MM.1S (cell line): ENCODE results near the gene PCNP.
"Not testable (repeated sequence)": the region's sequence is repeated elsewhere in the genome, so short reads cannot be mapped to it uniquely, and the experiment has no call there.

Experiments used
- DNase-seq: peaks from one replicate; pipeline ENCODE4 v3.0.0-alpha.2; 2015
- H2AFZ ChIP-seq: fragments of 300-600 bp; sonication (generic); 2 replicates; pipeline ENCODE4 v1.6.0; 2016; ENCODE audit warnings: antibody characterized with exemption, low read length
- H3F3A ChIP-seq: fragments of 300-600 bp; sonication (generic); 2 replicates; pipeline ENCODE4 v1.6.1; 2016; ENCODE audit warnings: mild to moderate bottlenecking, antibody characterized with exemption, low read length, moderate library complexity, mixed read lengths; ENCODE audit not compliant: insufficient read depth
- H3K27ac ChIP-seq: fragments of 300-600 bp; sonication (generic); 2 replicates; pipeline ENCODE4 v1.5.1; 2016; ENCODE audit warnings: mild to moderate bottlenecking, low read length
- H3K27me3 ChIP-seq: fragments of 300-600 bp; sonication (generic); replicated peaks from 2 replicates; pipeline ENCODE4 v1.6.0; 2016; ENCODE audit warnings: low read length; ENCODE audit not compliant: insufficient read depth
- H3K36me3 ChIP-seq: fragments of 300-600 bp; sonication (generic); replicated peaks from 2 replicates; pipeline ENCODE4 v1.6.1; 2016; ENCODE audit warnings: mild to moderate bottlenecking, low read length, mixed read lengths; ENCODE audit not compliant: insufficient read depth
- H3K4me1 ChIP-seq: fragments of 300-600 bp; sonication (generic); 2 replicates; pipeline ENCODE4 v1.6.1; 2016; ENCODE audit warnings: low read length, mixed read lengths
- H3K4me2 ChIP-seq: fragments of 300-600 bp; sonication (generic); 2 replicates; pipeline ENCODE4 v1.6.0; 2016; ENCODE audit warnings: low read depth, low read length
- H3K4me3 ChIP-seq: fragments of 300-600 bp; sonication (generic); 2 replicates; pipeline ENCODE4 v1.5.1; 2016; ENCODE audit warnings: low read length, mixed read lengths
- H3K79me2 ChIP-seq: fragments of 300-600 bp; sonication (generic); 2 replicates; pipeline ENCODE4 v1.6.1; 2016; ENCODE audit warnings: mixed run types, low read length, mixed read lengths
- H3K9ac ChIP-seq: fragments of 300-600 bp; sonication (generic); 2 replicates; pipeline ENCODE4 v1.6.1; 2016; ENCODE audit warnings: low read length, mixed read lengths
- H3K9me2 ChIP-seq: fragments of 300-600 bp; sonication (generic); replicated peaks from 2 replicates; pipeline ENCODE4 v1.6.1; 2016; ENCODE audit warnings: mild to moderate bottlenecking, low read length, mixed read lengths; ENCODE audit not compliant: insufficient read depth
- H3K9me3 ChIP-seq: fragments of 300-600 bp; sonication (generic); replicated peaks from 2 replicates; pipeline ENCODE4 v1.6.1; 2016; ENCODE audit warnings: mild to moderate bottlenecking, low read length, mixed read lengths; ENCODE audit not compliant: insufficient read depth
- H4K20me1 ChIP-seq: fragments of 300-600 bp; sonication (generic); 2 replicates; pipeline ENCODE4 v1.6.1; 2016; ENCODE audit warnings: mild to moderate bottlenecking, low read length, moderate library complexity, mixed read lengths; ENCODE audit not compliant: insufficient read depth
- EZH2 ChIP-seq: fragments of 300-600 bp; sonication (generic); optimal IDR thresholded peaks from 2 replicates; pipeline ENCODE3; 2017; ENCODE audit warnings: low read depth, mild to moderate bottlenecking, antibody characterized with exemption, low read length, mixed read lengths
- EZH2phosphoT487 ChIP-seq: fragments of 300-600 bp; sonication (generic); IDR thresholded peaks from 2 replicates; pipeline ENCODE4 v1.6.1; 2018; ENCODE audit warnings: antibody characterized with exemption, low read length
- TF ChIP-seq, protein P1 (sequence below): fragments of 300-600 bp; sonication (generic); IDR thresholded peaks from 2 replicates; pipeline ENCODE4 v1.5.1; 2016; ENCODE audit warnings: antibody characterized with exemption, low read length, mixed read lengths

Gene PCNP

DNA sequence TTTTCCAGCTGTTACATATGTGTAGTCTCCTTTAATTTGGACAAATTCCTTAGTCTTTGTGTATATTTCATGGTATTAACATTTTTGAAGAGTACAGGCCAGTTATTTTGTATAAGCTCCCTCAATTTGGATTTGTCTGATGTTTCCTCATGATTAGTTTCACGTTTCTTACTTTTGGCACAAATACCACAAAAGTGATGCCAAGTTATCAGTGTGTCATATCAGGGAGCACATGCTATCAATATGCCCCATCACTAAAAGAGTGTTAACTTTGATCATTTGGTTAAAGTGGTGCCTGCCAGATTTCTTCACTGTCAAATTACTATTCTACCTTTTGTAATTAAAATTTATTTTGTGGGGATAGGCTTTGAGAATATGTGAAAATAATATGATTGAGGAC lies 14.6 kb downstream of the PCNP start:
- Histone ChIP-seq H3K36me3 (no peaks in the 10 kb centered on the region; the same call in 1 of the 2 replicates), H3K79me2 (peaks cover 35% of the 10 kb centered on the region), H2AFZ (no peak overlapping the region), H3K27me3 (no peaks in the 10 kb centered on the region), H3F3A (no peaks in the 10 kb centered on the region), H3K4me2 (no peak overlapping the region), H3K4me3 (no peak overlapping the region), H3K4me1 (no peaks in the 10 kb centered on the region), H3K9me2 (no peaks in the 10 kb centered on the region), H3K9ac (no peak overlapping the region), H3K9me3 (no peaks in the 10 kb centered on the region), H4K20me1 (peaks cover 2% of the 10 kb centered on the region; the same call in 1 of the 2 replicates), H3K27ac (no peak overlapping the region)
- TF ChIP-seq EZH2phosphoT487 (no peak), EZH2 (no peak)
- DNase-seq: no peak

DNA sequence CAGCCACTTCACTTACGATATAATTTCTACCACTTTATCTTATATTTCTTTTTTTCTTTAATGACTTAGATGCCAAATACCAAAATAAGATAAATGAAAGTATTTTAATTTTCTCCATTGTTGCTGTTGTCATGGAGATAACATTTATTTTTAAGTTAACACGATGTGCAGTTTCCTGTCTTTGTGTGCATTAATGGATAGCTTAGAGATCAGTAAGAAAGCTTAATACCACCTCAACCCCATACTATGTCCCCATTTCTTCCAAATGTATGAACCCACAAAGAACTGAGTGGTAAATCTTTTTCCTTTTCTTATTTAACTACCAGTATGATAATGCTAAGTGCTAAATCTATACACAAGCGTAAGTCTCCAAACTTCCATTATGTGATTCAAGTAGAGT lies 17.1 kb downstream of the PCNP start:
- no peak for TF ChIP-seq EZH2phosphoT487
- TF ChIP-seq EZH2: no peak
- TF ChIP-seq, protein P1, sequence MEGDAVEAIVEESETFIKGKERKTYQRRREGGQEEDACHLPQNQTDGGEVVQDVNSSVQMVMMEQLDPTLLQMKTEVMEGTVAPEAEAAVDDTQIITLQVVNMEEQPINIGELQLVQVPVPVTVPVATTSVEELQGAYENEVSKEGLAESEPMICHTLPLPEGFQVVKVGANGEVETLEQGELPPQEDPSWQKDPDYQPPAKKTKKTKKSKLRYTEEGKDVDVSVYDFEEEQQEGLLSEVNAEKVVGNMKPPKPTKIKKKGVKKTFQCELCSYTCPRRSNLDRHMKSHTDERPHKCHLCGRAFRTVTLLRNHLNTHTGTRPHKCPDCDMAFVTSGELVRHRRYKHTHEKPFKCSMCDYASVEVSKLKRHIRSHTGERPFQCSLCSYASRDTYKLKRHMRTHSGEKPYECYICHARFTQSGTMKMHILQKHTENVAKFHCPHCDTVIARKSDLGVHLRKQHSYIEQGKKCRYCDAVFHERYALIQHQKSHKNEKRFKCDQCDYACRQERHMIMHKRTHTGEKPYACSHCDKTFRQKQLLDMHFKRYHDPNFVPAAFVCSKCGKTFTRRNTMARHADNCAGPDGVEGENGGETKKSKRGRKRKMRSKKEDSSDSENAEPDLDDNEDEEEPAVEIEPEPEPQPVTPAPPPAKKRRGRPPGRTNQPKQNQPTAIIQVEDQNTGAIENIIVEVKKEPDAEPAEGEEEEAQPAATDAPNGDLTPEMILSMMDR: no peak
- no peak overlapping the region for H3K27ac ChIP-seq
- no peaks in the 10 kb centered on the region for H3K27me3 ChIP-seq
- H4K20me1 ChIP-seq: peaks cover 2% of the 10 kb centered on the region; the same call in 1 of the 2 replicates
- H3K9ac ChIP-seq: no peak overlapping the region
- H3K9me3 ChIP-seq: no peaks in the 10 kb centered on the region
- H3K9me2 ChIP-seq: no peaks in the 10 kb centered on the region
- H3K4me2 ChIP-seq: no peak overlapping the region
- H3F3A ChIP-seq: no peaks in the 10 kb centered on the region
- H3K4me3 ChIP-seq: no peak overlapping the region
- peaks cover 15% of the 10 kb centered on the region; the same call in 1 of the 2 replicates for H3K79me2 ChIP-seq
- H2AFZ ChIP-seq: no peak overlapping the region
- DNase-seq: no peak
- no peaks in the 10 kb centered on the region for H3K4me1 ChIP-seq
- H3K36me3 ChIP-seq: no peaks in the 10 kb centered on the region; the same call in 1 of the 2 replicates

DNA sequence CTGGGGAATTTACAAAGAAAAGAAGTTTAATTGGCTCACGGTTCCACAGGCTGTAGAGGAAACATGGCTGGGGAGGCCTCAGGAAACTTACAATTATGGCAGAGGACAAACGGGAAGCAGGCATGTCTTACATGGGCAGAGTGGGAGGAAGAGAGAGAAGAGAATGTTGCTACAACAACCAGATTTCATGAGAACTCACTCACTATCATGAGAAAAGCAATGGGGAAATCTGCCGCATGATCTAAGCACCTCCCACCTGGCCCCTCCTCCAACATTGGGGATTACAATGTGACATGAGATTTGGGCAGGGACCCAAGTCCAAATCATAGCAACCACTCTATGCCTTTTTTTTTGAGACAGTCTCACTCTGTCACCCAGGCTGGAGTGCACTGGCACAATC lies 28.8 kb downstream of the PCNP start:
- H3K79me2 ChIP-seq: no peaks in the 10 kb centered on the region
- H3K27ac ChIP-seq: no peak overlapping the region
- no peak overlapping the region for H3K4me2 ChIP-seq
- H3K27me3 ChIP-seq: no peaks in the 10 kb centered on the region
- TF ChIP-seq EZH2phosphoT487: no peak
- TF ChIP-seq, protein P1: no peak
- TF ChIP-seq EZH2: no peak
- no peaks in the 10 kb centered on the region for H3K9me2 ChIP-seq
- H3K4me1 ChIP-seq: no peaks in the 10 kb centered on the region
- no peak for DNase-seq
- H3K9ac ChIP-seq: no peak overlapping the region
- no peaks in the 10 kb centered on the region for H3F3A ChIP-seq
- no peaks in the 10 kb centered on the region for H3K9me3 ChIP-seq
- no peaks in the 10 kb centered on the region for H3K36me3 ChIP-seq
- no peak overlapping the region for H2AFZ ChIP-seq
- no peaks in the 10 kb centered on the region for H4K20me1 ChIP-seq
- no peak overlapping the region for H3K4me3 ChIP-seq

DNA sequence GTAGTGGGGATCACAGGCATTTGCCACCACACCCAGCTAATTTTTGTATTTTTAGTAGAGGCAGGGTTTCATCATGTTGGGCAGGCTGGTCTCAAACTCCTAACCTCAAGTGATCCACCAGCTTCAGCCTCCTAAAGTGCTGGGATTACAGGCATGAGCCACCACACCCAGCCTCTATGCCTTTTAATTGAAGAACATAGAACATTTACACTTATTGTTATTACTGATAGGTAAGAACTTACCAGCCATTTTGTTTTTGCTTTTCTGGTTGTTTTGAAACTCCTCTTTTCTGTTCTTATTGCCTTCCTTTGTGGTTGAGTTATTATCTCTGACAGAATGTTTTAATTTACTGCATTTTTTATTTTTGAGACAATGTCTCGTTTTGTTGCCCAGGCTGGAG lies 29.2 kb downstream of the PCNP start:
- Histone ChIP-seq H3K9me2 (no peaks in the 10 kb centered on the region), H3K4me3 (no peak overlapping the region), H3K4me1 (no peaks in the 10 kb centered on the region), H2AFZ (no peak overlapping the region), H3K27ac (no peak overlapping the region), H3K9me3 (no peaks in the 10 kb centered on the region), H3K27me3 (no peaks in the 10 kb centered on the region), H3K79me2 (no peaks in the 10 kb centered on the region), H3K9ac (no peak overlapping the region), H3K36me3 (no peaks in the 10 kb centered on the region), H3K4me2 (no peak overlapping the region), H3F3A (no peaks in the 10 kb centered on the region), H4K20me1 (no peaks in the 10 kb centered on the region)
- DNase-seq: no peak
- no peak for TF ChIP-seq EZH2phosphoT487
- TF ChIP-seq, protein P1: no peak
- TF ChIP-seq EZH2: no peak

DNA sequence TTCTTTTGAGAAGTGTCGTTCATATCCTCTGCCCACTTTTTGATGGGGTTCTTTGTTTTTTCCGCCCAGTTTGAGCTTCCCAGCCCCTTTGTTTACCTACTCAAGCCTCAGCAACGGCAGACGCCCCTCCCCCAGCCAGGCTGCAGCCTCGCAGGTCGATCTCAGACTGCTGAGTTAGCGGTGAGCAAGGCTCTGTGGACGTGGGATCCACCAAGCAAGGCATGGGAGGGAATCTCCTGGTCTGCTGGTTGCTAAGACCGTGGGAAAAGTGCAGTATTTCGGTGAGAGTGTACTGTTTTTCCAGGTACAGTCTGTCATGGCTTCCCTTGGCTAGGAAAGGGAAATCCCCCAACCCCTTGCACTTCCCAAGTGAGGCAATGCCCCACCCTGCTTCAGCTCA lies 31.4 kb downstream of the PCNP start:
- H3K79me2 ChIP-seq, H3K4me1 ChIP-seq, H4K20me1 ChIP-seq, DNase-seq, H3K9ac ChIP-seq, H3F3A ChIP-seq, H3K9me2 ChIP-seq, H3K4me3 ChIP-seq, H3K9me3 ChIP-seq, H3K27ac ChIP-seq, H3K36me3 ChIP-seq, H2AFZ ChIP-seq, H3K4me2 ChIP-seq, H3K27me3 ChIP-seq: not testable (repeated sequence)
